ENCODE results near the gene ZNF618.

The ZNF618 gene

DNA sequence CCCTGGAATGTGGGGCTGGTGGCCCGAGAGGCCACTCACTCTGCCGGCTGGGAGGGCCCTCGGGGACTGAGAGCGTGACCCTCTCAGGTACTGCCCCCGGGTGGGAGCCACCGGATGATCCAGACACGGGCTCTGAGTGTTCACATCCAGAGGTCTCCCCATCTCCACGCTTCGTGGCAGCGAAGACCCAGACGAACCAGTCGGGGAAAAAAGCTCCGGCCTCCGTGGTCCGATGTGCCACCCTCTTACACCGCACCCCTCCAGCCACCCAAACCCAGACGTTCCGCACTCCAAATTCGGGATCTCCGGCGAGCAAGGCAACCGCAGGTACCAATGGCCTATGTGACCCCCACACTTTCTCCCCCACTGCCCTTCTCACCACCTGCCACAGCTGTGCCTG lies 152.5 kb downstream of the ZNF618 start:
- no peaks in the 10 kb centered on the region for H3K27me3 ChIP-seq (ENCODE audit: insufficient read depth, low read length)
- H3K36me3 ChIP-seq (ENCODE audit: insufficient read depth, low read length) = peaks cover 82% of the 10 kb centered on the region
- H3K9me3 ChIP-seq (ENCODE audit: low read length) = peaks cover 10% of the 10 kb centered on the region
- H3K4me3 ChIP-seq (ENCODE audit: low read length) = no peak overlapping the region
- H2AFZ ChIP-seq (ENCODE audit: low read depth, low read length) = no peak overlapping the region
- H3K4me1 ChIP-seq (ENCODE audit: insufficient read depth, low read length) = no peaks in the 10 kb centered on the region

DNA sequence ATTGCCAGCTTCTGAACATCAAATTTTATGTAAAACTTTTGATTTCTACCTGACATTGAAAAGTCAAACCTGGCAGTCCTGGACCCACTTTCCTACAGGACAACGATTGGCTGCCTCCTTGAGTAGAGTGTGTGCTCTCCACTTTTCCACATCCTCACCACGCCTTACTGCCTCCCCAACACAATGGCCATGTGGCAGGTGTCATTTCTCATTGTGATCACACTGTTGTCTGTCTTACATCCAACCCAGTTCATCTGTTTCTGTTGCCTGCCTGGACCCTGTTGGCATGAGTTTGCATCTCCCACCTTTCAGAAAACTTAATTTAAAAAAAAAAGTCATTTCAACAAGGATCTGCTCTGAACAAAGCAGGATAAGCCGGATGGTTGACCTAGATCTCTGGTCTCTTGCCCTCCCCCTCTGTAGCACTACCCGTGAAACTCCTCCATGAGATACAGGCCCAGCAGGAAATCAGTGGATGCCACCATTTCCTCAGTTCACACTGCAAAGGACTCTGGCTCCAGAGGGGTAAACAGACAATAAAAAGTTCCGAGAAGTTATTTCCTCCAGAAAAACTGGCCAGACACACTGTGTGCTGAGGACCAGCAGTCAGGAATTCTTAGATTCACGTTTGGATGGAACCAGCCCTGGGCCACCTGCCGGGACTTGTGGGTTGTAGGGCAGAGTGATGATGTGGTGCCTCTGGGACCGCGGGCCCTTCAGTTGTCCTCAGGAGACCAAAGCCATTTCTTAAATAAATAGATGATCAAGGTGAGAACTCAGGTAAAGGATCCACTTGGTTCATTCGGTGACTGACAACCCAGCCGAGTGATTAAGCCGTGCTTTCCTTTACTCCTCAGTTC lies 153.4 kb downstream of the ZNF618 start:
- H2AFZ ChIP-seq (ENCODE audit: low read depth, low read length) = no peak overlapping the region
- no peaks in the 10 kb centered on the region for H3K27me3 ChIP-seq (ENCODE audit: insufficient read depth, low read length)
- H3K36me3 ChIP-seq (ENCODE audit: insufficient read depth, low read length) = peaks cover 85% of the 10 kb centered on the region
- H3K4me3 ChIP-seq (ENCODE audit: low read length) = no peak overlapping the region
- H3K4me1 ChIP-seq (ENCODE audit: insufficient read depth, low read length) = no peaks in the 10 kb centered on the region
- H3K9me3 ChIP-seq (ENCODE audit: low read length) = peaks cover 6% of the 10 kb centered on the region

DNA sequence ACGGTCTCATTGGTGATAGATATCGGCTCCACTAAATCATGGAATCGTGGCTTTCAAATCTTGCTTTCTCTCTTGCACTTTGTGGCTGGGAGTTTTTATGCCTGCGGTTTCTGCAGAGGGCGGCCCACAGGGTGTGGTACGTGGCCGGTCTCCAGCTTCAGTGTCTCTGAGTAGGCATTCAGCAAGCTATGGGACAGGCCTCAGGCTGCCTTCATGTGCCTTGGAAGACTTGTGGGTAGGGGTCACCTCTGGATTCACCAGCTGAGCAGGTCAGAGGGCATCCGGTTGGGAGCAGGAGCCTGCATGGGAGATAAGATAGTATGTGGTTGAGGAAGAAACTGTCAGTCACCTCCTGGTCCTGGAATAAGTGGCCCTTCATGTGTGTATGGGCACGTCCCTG lies 154.3 kb downstream of the ZNF618 start:
- Histone ChIP-seq H3K36me3 (ENCODE audit: insufficient read depth, low read length) (peaks cover 86% of the 10 kb centered on the region), H2AFZ (ENCODE audit: low read depth, low read length) (no peak overlapping the region), H3K27me3 (ENCODE audit: insufficient read depth, low read length) (no peaks in the 10 kb centered on the region), H3K4me3 (ENCODE audit: low read length) (no peak overlapping the region), H3K4me1 (ENCODE audit: insufficient read depth, low read length) (no peaks in the 10 kb centered on the region), H3K9me3 (ENCODE audit: low read length) (no peaks in the 10 kb centered on the region)

DNA sequence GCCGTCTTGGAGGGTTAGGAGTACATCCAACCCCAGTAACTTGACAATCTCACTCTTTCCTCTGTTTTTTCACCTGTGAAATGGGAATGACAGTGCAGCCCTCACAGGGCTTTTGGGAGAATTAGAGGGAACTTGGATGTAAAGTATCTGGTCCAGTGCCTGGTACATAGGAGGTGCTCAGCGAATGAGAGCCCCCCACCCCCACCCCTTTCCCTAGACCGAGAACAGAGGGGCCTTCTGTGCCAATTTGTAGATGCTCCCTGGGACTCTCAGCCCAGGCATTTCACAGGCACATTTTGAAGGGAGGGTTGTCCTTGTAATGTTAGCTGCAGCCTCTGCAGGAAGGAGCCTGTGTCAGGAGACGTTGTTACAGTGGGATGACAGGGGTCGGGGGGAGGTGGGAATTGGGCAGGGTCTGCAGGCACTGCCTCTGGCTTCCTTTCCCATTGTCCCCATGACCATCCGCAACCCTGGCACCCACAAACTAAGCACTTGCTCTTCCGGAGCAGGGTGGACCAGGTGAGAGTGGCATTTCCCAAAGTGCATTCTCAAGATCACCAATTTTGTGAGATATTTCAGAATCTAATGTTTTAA lies 155.0 kb downstream of the ZNF618 start:
- Histone ChIP-seq H3K4me3 (ENCODE audit: low read length) (no peak overlapping the region), H3K4me1 (ENCODE audit: insufficient read depth, low read length) (no peaks in the 10 kb centered on the region), H3K36me3 (ENCODE audit: insufficient read depth, low read length) (peaks cover 85% of the 10 kb centered on the region), H3K27me3 (ENCODE audit: insufficient read depth, low read length) (no peaks in the 10 kb centered on the region), H2AFZ (ENCODE audit: low read depth, low read length) (no peak overlapping the region), H3K9me3 (ENCODE audit: low read length) (no peaks in the 10 kb centered on the region)

DNA sequence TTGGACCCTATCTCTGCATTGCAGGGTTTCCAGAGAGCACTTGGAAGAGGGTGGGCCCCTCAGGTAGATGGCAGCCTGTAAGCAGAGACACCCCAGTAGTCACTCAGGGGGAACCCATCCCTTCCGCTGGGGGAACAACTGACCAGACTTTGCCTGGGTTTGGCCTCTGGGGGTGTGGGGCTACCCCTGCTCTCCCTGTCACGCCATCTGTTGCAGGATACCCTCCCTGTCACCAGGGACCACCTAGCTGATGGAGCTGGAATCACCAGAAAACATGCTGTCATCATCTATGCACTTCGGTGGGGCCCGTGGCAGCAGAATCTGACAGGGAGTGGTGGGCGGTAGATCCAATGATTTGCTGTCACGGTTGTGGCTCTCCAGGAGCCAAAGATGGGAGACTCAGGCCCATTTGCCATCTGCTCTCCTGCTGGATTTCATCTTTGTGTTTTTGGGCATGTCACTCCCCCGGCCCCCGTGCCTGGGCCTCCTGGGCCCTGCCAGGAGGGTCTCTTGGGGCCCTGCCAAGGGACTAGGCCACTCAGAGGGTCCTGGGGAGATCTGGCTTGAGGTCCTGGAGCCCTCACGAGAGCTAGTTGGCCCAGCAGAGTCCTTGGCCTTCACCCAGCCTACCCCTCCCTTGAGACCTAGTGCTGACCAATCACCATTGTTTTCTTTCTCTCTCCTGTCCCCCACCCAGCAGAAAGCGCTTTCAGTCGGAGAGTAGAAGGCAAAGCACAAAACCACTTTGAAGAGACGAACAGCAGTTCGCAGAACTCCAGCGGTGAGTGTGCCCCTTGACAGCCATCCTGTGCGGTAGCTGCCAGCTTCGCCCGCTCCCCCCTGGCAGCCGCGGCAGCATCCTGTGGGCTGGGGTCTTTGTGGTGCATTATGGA lies 156.1 kb downstream of the ZNF618 start:
- peaks cover 87% of the 10 kb centered on the region for H3K36me3 ChIP-seq (ENCODE audit: insufficient read depth, low read length)
- H3K4me3 ChIP-seq (ENCODE audit: low read length) = no peak overlapping the region
- H3K27me3 ChIP-seq (ENCODE audit: insufficient read depth, low read length) = no peaks in the 10 kb centered on the region
- H3K4me1 ChIP-seq (ENCODE audit: insufficient read depth, low read length) = no peaks in the 10 kb centered on the region
- no peaks in the 10 kb centered on the region for H3K9me3 ChIP-seq (ENCODE audit: low read length)
- H2AFZ ChIP-seq (ENCODE audit: low read depth, low read length) = no peak overlapping the region

DNA sequence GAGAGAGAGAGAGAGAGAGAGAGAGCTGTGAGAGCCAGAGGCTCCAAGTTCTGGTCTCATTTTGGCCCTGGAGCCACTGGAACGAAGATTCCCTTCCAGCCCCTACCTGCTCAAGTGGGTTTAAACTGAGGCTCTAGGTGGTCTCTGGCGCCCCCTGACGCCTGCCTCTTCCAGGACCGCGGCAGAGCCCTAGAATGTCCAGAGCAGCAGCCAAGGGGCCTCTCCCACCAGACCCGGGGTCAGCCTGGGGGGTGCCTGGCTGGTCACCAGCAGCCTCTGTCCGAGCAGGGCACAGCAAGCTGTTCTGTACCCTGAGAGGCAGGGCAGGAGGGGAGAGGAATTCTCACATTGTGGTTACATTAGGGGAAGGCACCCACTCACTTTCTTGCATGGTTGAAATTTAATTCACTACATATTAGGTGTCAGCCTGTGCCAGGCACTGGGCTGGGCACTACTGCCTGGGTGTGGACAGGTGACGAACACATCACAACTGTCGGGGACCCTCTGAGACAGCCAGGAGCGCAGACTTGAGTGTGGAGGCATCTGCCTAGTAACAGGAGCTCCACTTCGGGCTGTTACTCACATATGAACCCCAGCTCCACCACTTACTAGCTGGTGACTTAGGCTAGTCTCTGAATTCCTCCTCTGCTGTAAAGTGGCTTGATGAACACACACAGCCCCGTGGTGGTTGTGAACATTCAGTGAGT lies 157.4 kb downstream of the ZNF618 start:
- Histone ChIP-seq H3K9me3 (ENCODE audit: low read length) (no peaks in the 10 kb centered on the region), H3K4me3 (ENCODE audit: low read length) (no peak overlapping the region), H3K4me1 (ENCODE audit: insufficient read depth, low read length) (peaks cover 9% of the 10 kb centered on the region), H3K36me3 (ENCODE audit: insufficient read depth, low read length) (peaks cover 81% of the 10 kb centered on the region), H3K27me3 (ENCODE audit: insufficient read depth, low read length) (no peaks in the 10 kb centered on the region), H2AFZ (ENCODE audit: low read depth, low read length) (no peak overlapping the region)

DNA sequence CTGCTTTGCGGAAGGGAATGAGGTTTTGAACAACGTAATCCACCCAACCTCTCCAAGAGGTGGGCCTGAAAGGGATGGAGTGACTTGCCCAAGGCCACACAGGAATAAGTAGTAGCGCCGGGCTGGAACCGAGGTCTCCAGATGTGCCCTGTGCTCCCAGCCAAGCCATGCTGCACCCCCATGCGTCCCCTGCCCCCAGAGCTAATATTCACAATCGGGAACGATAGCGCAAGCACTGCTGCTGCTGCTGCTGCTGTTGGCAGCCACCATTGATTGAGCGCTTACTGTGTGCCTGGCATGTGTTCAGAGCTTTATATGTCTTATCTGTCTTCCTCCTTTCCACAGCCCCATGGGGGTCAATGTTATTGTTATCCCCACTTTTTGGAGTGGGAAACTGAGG lies 158.1 kb downstream of the ZNF618 start:
- H3K9me3 ChIP-seq (ENCODE audit: low read length) = no peaks in the 10 kb centered on the region
- H3K36me3 ChIP-seq (ENCODE audit: insufficient read depth, low read length) = peaks cover 81% of the 10 kb centered on the region

DNA sequence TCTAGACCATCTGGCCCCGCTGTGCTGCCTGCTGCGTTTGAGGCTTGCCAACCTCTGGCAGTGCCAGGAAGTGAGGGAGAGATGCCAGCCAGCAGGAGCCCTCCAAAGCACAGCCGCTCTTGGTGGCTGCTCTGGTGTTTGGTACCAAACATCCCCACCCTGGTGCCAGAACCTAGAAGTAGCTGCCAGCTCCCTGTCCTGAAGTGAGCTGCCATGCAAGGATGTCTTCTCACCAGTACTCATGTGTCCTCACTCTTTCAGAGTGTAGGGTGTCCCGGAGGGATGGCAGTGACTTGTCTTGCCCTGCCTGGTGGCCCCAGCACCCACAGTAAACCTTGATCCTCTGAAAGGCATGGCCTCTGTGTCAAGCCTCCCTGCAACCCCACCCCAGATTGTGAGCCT lies 158.6 kb downstream of the ZNF618 start:
- peaks cover 80% of the 10 kb centered on the region for H3K36me3 ChIP-seq (ENCODE audit: insufficient read depth, low read length)
- peaks cover 10% of the 10 kb centered on the region for H3K4me1 ChIP-seq (ENCODE audit: insufficient read depth, low read length)
- no peak overlapping the region for H2AFZ ChIP-seq (ENCODE audit: low read depth, low read length)
- no peak overlapping the region for H3K4me3 ChIP-seq (ENCODE audit: low read length)
- H3K27me3 ChIP-seq (ENCODE audit: insufficient read depth, low read length) = no peaks in the 10 kb centered on the region
- H3K9me3 ChIP-seq (ENCODE audit: low read length) = no peaks in the 10 kb centered on the region

More for the DNA sequence above, 158.1 kb downstream of the ZNF618 start:
- H3K4me1 ChIP-seq (ENCODE audit: insufficient read depth, low read length) = peaks cover 10% of the 10 kb centered on the region
- H3K4me3 ChIP-seq (ENCODE audit: low read length) = no peak overlapping the region
- H2AFZ ChIP-seq (ENCODE audit: low read depth, low read length) = no peak overlapping the region
- no peaks in the 10 kb centered on the region for H3K27me3 ChIP-seq (ENCODE audit: insufficient read depth, low read length)

DNA sequence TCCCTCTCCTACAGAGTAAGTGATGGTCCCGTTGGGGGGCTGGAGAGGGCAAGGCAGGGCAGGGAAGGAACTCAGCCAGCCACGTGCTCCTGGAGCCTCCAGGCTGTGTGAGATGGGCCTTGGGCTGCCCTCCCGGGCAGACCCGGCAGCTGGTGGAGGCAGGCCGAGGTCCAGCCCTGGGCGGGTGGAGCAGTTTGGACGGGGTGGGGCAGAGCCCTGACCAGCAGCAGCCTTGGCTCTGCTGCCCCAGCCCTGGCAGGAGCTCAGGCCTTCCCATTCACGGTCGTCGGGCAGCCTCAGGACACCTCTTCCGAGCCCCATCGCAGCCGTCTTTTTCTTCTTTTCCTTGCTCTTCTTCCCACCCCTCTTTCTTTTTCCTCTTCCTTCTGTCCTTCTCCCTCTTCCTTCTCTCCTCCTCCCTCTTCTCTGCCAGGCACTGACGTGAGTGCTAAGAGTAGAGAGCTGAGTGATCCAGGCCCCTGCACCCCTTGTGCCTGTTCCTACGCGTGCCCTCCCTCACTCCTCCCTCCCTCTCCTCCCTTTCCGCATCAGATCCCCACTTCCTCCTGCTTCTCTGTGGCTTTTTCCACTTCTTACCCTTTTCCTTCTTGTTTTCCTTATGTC lies 159.2 kb downstream of the ZNF618 start:
- H3K36me3 ChIP-seq (ENCODE audit: insufficient read depth, low read length) = peaks cover 79% of the 10 kb centered on the region
- H2AFZ ChIP-seq (ENCODE audit: low read depth, low read length) = no peak overlapping the region
- peaks cover 10% of the 10 kb centered on the region for H3K4me1 ChIP-seq (ENCODE audit: insufficient read depth, low read length)
- no peak overlapping the region for H3K4me3 ChIP-seq (ENCODE audit: low read length)
- H3K9me3 ChIP-seq (ENCODE audit: low read length) = peaks cover 3% of the 10 kb centered on the region
- H3K27me3 ChIP-seq (ENCODE audit: insufficient read depth, low read length) = no peaks in the 10 kb centered on the region

DNA sequence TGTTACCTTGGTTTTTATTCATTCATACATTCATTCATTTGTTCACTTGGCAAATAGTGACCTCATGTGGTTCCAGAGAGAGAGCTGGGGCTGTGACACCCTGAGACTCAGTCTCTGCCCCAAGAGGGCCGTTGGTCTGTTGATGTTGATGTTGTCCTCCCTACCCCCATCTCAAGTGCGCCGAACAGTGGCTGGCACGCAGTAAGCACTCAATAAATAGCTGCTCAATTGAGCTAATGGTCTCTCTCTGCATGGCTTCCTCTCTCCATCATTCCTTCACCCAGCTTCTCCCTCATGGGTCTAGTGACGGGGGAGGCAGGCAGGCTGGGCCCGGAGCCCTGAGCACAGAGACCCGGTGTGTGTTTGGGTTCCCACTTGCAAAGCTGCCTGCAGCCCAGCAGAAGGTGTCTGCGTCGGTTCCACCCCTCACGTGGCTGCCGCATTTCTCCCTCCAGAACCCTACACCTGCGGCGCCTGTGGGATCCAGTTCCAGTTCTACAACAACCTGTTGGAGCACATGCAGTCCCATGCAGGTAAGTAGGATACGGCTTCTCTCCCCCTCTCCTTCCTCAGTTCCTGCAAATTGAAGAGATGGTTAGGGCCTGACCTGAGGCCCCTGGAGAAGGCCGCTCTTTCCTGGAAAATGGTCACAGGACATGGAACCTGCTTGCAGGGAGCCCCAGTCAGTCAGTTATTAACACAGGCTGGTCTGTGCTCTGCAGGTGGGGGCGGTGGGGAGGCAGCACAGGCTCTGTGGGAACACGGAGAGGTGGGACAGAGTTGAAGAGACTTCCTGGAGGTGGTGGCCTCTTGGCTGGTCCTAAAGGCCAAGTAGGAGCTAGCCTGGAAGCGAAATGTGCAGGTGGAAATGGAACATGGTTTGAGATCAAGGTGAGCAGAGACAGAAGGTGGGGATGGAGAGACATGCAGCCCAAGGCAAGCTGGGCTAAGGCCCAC lies 160.0 kb downstream of the ZNF618 start:
- no peaks in the 10 kb centered on the region for H3K27me3 ChIP-seq (ENCODE audit: insufficient read depth, low read length)
- H3K36me3 ChIP-seq (ENCODE audit: insufficient read depth, low read length) = peaks cover 71% of the 10 kb centered on the region
- no peak overlapping the region for H3K4me3 ChIP-seq (ENCODE audit: low read length)
- no peak overlapping the region for H2AFZ ChIP-seq (ENCODE audit: low read depth, low read length)
- peaks cover 10% of the 10 kb centered on the region for H3K4me1 ChIP-seq (ENCODE audit: insufficient read depth, low read length)
- H3K9me3 ChIP-seq (ENCODE audit: low read length) = peaks cover 3% of the 10 kb centered on the region

DNA sequence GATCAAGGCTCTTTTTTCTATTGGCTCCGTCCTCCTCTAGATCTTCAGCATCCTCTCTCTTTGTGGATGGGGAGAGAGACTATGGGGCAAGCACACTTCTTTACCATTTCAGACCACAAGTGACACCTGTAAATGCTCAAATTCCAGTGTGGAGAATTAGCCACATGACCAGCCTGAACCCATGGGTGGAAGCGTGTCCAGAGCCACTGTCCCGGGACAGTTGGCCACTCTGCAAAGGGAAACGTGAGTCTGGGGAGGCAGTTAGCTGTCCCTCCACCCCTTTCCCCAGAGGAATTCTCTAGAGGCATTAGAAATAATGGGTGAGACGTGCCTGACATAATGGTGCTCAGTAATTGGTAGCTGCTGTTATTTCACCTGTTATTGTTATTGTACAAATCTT lies 161.1 kb downstream of the ZNF618 start:
- Histone ChIP-seq H3K4me3 (ENCODE audit: low read length) (no peak overlapping the region), H3K27me3 (ENCODE audit: insufficient read depth, low read length) (no peaks in the 10 kb centered on the region), H3K9me3 (ENCODE audit: low read length) (peaks cover 3% of the 10 kb centered on the region), H3K36me3 (ENCODE audit: insufficient read depth, low read length) (peaks cover 62% of the 10 kb centered on the region), H2AFZ (ENCODE audit: low read depth, low read length) (no peak overlapping the region), H3K4me1 (ENCODE audit: insufficient read depth, low read length) (peaks cover 10% of the 10 kb centered on the region)
